ENCODE data around the gene LCTL. TPM values are rescaled to one million over a fixed set of nuclear protein-coding genes. Genes with fewer than 3 reads are reported as not detected.

Gene LCTL
- total RNA-seq, 2 experiments from 2014 or later = not detected

GRCh38 chr15:66498501-66499386, 67.1 kb downstream of the LCTL start:
- ATAC-seq (ENCODE audit: low read depth) (no peak), DNase-seq (no peak)
- Mint-ChIP-seq H3K9me3 (no peaks in the 10 kb centered on the region), H3K27me3 (no peaks in the 10 kb centered on the region), H3K27ac (peak overlapping the region; percentile 94), H3K4me3 (no peak overlapping the region), H3K36me3 (peaks cover 38% of the 10 kb centered on the region), H3K4me1 (peaks cover 40% of the 10 kb centered on the region)
- POLR2A ChIA-PET = interaction anchor here (0.5 to 5.0 kb wide), 9 partner anchors 9 to 1194 kb away, joined by 3 to 50 read pairs (median 5); partner anchors contain the start of genes MAP2K1, RNU5B-1 and TIPIN

Other genes with a start within 250 kb of the LCTL start
- 10 to 100 TPM; 29.5 to 31.3 TPM for gene TIPIN, start 209.3 kb downstream of the LCTL start, total RNA-seq
- 10 to 100 TPM; 95.0 to 96.5 TPM for gene MAP2K1, start 179.1 kb downstream of the LCTL start, total RNA-seq
- gene SNAPC5, start 68.2 kb downstream of the LCTL start, total RNA-seq = 10 to 100 TPM; 32.4 to 33.7 TPM
- 1,000 to 10,000 TPM; 2,522 to 2,542 TPM for gene RPL4, start 61.1 kb downstream of the LCTL start, total RNA-seq
- gene ZWILCH, start 60.7 kb downstream of the LCTL start, total RNA-seq = 10 to 100 TPM; 28.1 to 28.7 TPM
- under 1 TPM; 0.91 to 0.94 TPM for gene SMAD6, start 136.2 kb upstream of the LCTL start, total RNA-seq